Activated CD4-positive, alpha-beta T cell treated with anti-CD3 and anti-CD28 coated beads, Interleukin-2, amount 10 ng/mL, durations not matched to agents 24 days and 14 days (primary cell): ENCODE data around the gene AUH. TPM values are rescaled to one million over a fixed set of nuclear protein-coding genes. Genes with fewer than 3 reads are reported as not detected.

ENCODE experiments used
- DNase-seq: peaks from one replicate; pipeline ENCODE4 v3.0.0; 2022
- H3K27ac Mint-ChIP-seq: one replicate; pipeline ENCODE4 v1.8.0; 2022; ENCODE audit warnings: mild to moderate bottlenecking, mixed read lengths
- H3K27me3 Mint-ChIP-seq: one replicate; pipeline ENCODE4 v1.8.0; 2022; ENCODE audit warnings: mixed read lengths
- H3K36me3 Mint-ChIP-seq: one replicate; pipeline ENCODE4 v1.8.0; 2022; ENCODE audit warnings: low read depth, mild to moderate bottlenecking, mixed read lengths
- H3K4me1 Mint-ChIP-seq: one replicate; pipeline ENCODE4 v1.8.0; 2021; ENCODE audit warnings: mixed read lengths
- H3K4me3 Mint-ChIP-seq: one replicate; pipeline ENCODE4 v1.8.0; 2022; ENCODE audit warnings: mild to moderate bottlenecking, moderate library complexity, mixed read lengths
- H3K9me3 Mint-ChIP-seq: one replicate; pipeline ENCODE4 v1.8.0; 2021; ENCODE audit warnings: mixed read lengths
- intact Hi-C: fragments of 100-400 bp; cut with micrococcal nuclease; formaldehyde crosslinking; loops from one replicate; pipeline ENCODE4 v1.15.1; 2023
- total RNA-seq: library from RNA; stranded (reverse); gene quantifications from 2 replicates; pipeline ENCODE4 v1.2.3, GENCODE V29; 2022

AUH gene
- total RNA-seq, 1 donor from 2014 or later, result 49.5 TPM

- Mint-ChIP-seq H3K27me3 (peaks cover 3% of the 10 kb centered on the region), H3K36me3 (peaks cover 18% of the 10 kb centered on the region), H3K4me3 (no peak overlapping the region), H3K4me1 (peaks cover 29% of the 10 kb centered on the region), H3K27ac (no peak overlapping the region), H3K9me3 (peaks cover 13% of the 10 kb centered on the region)
- intact Hi-C loops, result no loop called here
- DNase-seq, result no peak
Measured at GRCh38 chr9:91364005-91364404, 2.3 kb upstream of the AUH start.

- H3K4me3 Mint-ChIP-seq, result peak overlapping the region; percentile 93
- H3K36me3 Mint-ChIP-seq, result peaks cover 31% of the 10 kb centered on the region
- peaks cover 43% of the 10 kb centered on the region for H3K4me1 Mint-ChIP-seq
- H3K27me3 Mint-ChIP-seq, result no peaks in the 10 kb centered on the region
- peaks cover 9% of the 10 kb centered on the region for H3K9me3 Mint-ChIP-seq
- intact Hi-C loops, result no loop called here
- no peak for DNase-seq
- peak overlapping the region; percentile 83 for H3K27ac Mint-ChIP-seq
Measured at GRCh38 chr9:91362051-91362611, 413 bp upstream of the AUH start.

- H3K9me3 Mint-ChIP-seq, result peaks cover 6% of the 10 kb centered on the region
- H3K4me3 Mint-ChIP-seq, result peak overlapping the region; percentile 93
- H3K27ac Mint-ChIP-seq, result peak overlapping the region; percentile 99
- peak; percentile 61 for DNase-seq
- H3K27me3 Mint-ChIP-seq, result no peaks in the 10 kb centered on the region
- H3K36me3 Mint-ChIP-seq, result peaks cover 44% of the 10 kb centered on the region
- H3K4me1 Mint-ChIP-seq, result peaks cover 54% of the 10 kb centered on the region
- intact Hi-C loops, result no loop called here
Measured at GRCh38 chr9:91360551-91361290, 997 bp downstream of the AUH start.

GRCh38 chr9:91359734-91360470 is 1.8 kb downstream of the AUH start:
- H3K27ac Mint-ChIP-seq, result peak overlapping the region; percentile 99
- peaks cover 51% of the 10 kb centered on the region for H3K36me3 Mint-ChIP-seq
- H3K9me3 Mint-ChIP-seq, result peaks cover 6% of the 10 kb centered on the region
- H3K27me3 Mint-ChIP-seq, result no peaks in the 10 kb centered on the region
- peak; percentile 74 for DNase-seq
- peak overlapping the region; percentile 93 for H3K4me3 Mint-ChIP-seq
- peaks cover 58% of the 10 kb centered on the region for H3K4me1 Mint-ChIP-seq
- intact Hi-C loops, result loop anchor here (1.0 to 2.0 kb wide), 7 partner anchors 11 to 209 kb away; no protein-coding TSS in a partner anchor

- Mint-ChIP-seq H3K27ac (peak overlapping the region; percentile 99), H3K4me1 (peaks cover 63% of the 10 kb centered on the region), H3K9me3 (peaks cover 6% of the 10 kb centered on the region), H3K4me3 (peak overlapping the region; percentile 93), H3K36me3 (peaks cover 57% of the 10 kb centered on the region), H3K27me3 (no peaks in the 10 kb centered on the region)
- intact Hi-C loops, result loop anchor here (1.0 to 2.0 kb wide), 7 partner anchors 10 to 208 kb away; no protein-coding TSS in a partner anchor
- no peak for DNase-seq
Measured at GRCh38 chr9:91359083-91359482, 2.6 kb downstream of the AUH start.

GRCh38 chr9:91354881-91355280 is 6.8 kb downstream of the AUH start:
- Mint-ChIP-seq H3K9me3 (no peaks in the 10 kb centered on the region), H3K27ac (no peak overlapping the region), H3K4me1 (peaks cover 52% of the 10 kb centered on the region), H3K4me3 (no peak overlapping the region), H3K27me3 (no peaks in the 10 kb centered on the region), H3K36me3 (peaks cover 71% of the 10 kb centered on the region)
- no peak for DNase-seq
- intact Hi-C loops, result no loop called here

GRCh38 chr9:91349115-91349555 is 12.6 kb downstream of the AUH start:
- Mint-ChIP-seq H3K4me1 (peaks cover 31% of the 10 kb centered on the region), H3K36me3 (peaks cover 51% of the 10 kb centered on the region), H3K27me3 (no peaks in the 10 kb centered on the region), H3K9me3 (no peaks in the 10 kb centered on the region), H3K4me3 (peak overlapping the region; percentile 26), H3K27ac (peak overlapping the region; percentile 89)
- intact Hi-C loops, result loop anchor here (1.0 kb wide), 6 partner anchors 10 to 301 kb away; no protein-coding TSS in a partner anchor
- DNase-seq, result no peak

- Mint-ChIP-seq H3K9me3 (no peaks in the 10 kb centered on the region), H3K4me3 (peak overlapping the region; percentile 10), H3K36me3 (peaks cover 52% of the 10 kb centered on the region), H3K4me1 (peaks cover 31% of the 10 kb centered on the region), H3K27me3 (no peaks in the 10 kb centered on the region), H3K27ac (peak overlapping the region; percentile 79)
- intact Hi-C loops, result no loop called here
- no peak for DNase-seq
Measured at GRCh38 chr9:91348191-91348807, 13.4 kb downstream of the AUH start.

GRCh38 chr9:91347377-91347776 is 14.3 kb downstream of the AUH start:
- H3K27ac Mint-ChIP-seq, result no peak overlapping the region
- no peaks in the 10 kb centered on the region for H3K9me3 Mint-ChIP-seq
- H3K27me3 Mint-ChIP-seq, result no peaks in the 10 kb centered on the region
- H3K4me3 Mint-ChIP-seq, result no peak overlapping the region
- peaks cover 34% of the 10 kb centered on the region for H3K4me1 Mint-ChIP-seq
- peaks cover 56% of the 10 kb centered on the region for H3K36me3 Mint-ChIP-seq
- no peak for DNase-seq
- intact Hi-C loops, result no loop called here

GRCh38 chr9:91346644-91347043 is 15.1 kb downstream of the AUH start:
- Mint-ChIP-seq H3K36me3 (peaks cover 61% of the 10 kb centered on the region), H3K9me3 (peaks cover 3% of the 10 kb centered on the region), H3K4me1 (peaks cover 40% of the 10 kb centered on the region), H3K27ac (peak overlapping the region; percentile 49), H3K4me3 (no peak overlapping the region), H3K27me3 (no peaks in the 10 kb centered on the region)
- intact Hi-C loops, result loop anchor here (1.0 kb wide), 1 partner anchor 73 kb away; no protein-coding TSS in a partner anchor
- peak; percentile 69 for DNase-seq

GRCh38 chr9:91345978-91346377 is 15.7 kb downstream of the AUH start:
- Mint-ChIP-seq H3K9me3 (peaks cover 8% of the 10 kb centered on the region), H3K27me3 (no peaks in the 10 kb centered on the region)

GRCh38 chr9:91342575-91342974 is 19.1 kb downstream of the AUH start:
- no peak for DNase-seq
- Mint-ChIP-seq H3K4me1 (peaks cover 40% of the 10 kb centered on the region), H3K4me3 (no peak overlapping the region), H3K27ac (no peak overlapping the region), H3K36me3 (peaks cover 70% of the 10 kb centered on the region), H3K9me3 (peaks cover 8% of the 10 kb centered on the region), H3K27me3 (no peaks in the 10 kb centered on the region)
- intact Hi-C loops, result loop anchor here (2.0 kb wide), 1 partner anchor 16 kb away; no protein-coding TSS in a partner anchor

More at GRCh38 chr9:91345978-91346377, 15.7 kb downstream of the AUH start:
- Mint-ChIP-seq H3K27ac (no peak overlapping the region), H3K4me1 (peaks cover 44% of the 10 kb centered on the region), H3K4me3 (no peak overlapping the region), H3K36me3 (peaks cover 61% of the 10 kb centered on the region)
- intact Hi-C loops, result loop anchor here (1.0 kb wide), 1 partner anchor 73 kb away; no protein-coding TSS in a partner anchor
- DNase-seq, result no peak

- peaks cover 75% of the 10 kb centered on the region for H3K36me3 Mint-ChIP-seq
- H3K4me1 Mint-ChIP-seq, result peaks cover 44% of the 10 kb centered on the region
- H3K9me3 Mint-ChIP-seq, result peaks cover 11% of the 10 kb centered on the region
- no peak for DNase-seq
- no peak overlapping the region for H3K4me3 Mint-ChIP-seq
- peak overlapping the region; percentile 84 for H3K27ac Mint-ChIP-seq
- intact Hi-C loops, result loop anchor here (2.0 kb wide), 1 partner anchor 17 kb away; no protein-coding TSS in a partner anchor
- H3K27me3 Mint-ChIP-seq, result no peaks in the 10 kb centered on the region
Measured at GRCh38 chr9:91341749-91342148, 20.0 kb downstream of the AUH start.
